AG04450 (cell line): Measurements from ENCODE around the gene FMO2. TPM values are rescaled to one million over a fixed set of nuclear protein-coding genes. Genes with fewer than 3 reads are reported as not detected.

Source experiments
- CTCF ChIA-PET: fragments of 300-600, 350-600 bp; formaldehyde crosslinking; extraction: SDS; loops from one replicate; lab custom pipeline; 2022; ENCODE audit warnings: antibody characterized with exemption, inconsistent platforms; lab: Charles Lee
- POLR2A ChIA-PET: fragments of 350-600 bp; formaldehyde crosslinking; extraction: SDS; loops from one replicate; lab custom pipeline; 2021; ENCODE audit warnings: antibody characterized with exemption, inconsistent platforms; lab: Yijun Ruan, JAX
- DNase-seq: peaks from one replicate; pipeline ENCODE4 v3.0.0-alpha.2; 2011; ENCODE audit warnings: low read depth, low spot score
- H3K27ac ChIP-seq: one replicate; pipeline ENCODE4 v1.5.1; 2012; ENCODE audit warnings: low read depth, low read length, control low read depth
- H3K27me3 ChIP-seq: one replicate; pipeline ENCODE4 v1.6.0; 2012; ENCODE audit warnings: low read length; ENCODE audit not compliant: control insufficient read depth, insufficient read depth
- H3K4me3 ChIP-seq: 2 replicates; pipeline ENCODE4 v1.5.1; 2011; ENCODE audit warnings: mild to moderate bottlenecking, low read depth, low read length, control low read depth
- H3K9me3 ChIP-seq: 2 replicates; pipeline ENCODE4 v1.5.1; 2012; ENCODE audit warnings: low read length; ENCODE audit not compliant: control insufficient read depth, insufficient read depth
- polyA plus RNA-seq: library from polyadenylated mRNA; depleted of rRNA; stranded (reverse); fragments of >200 nt; gene quantifications from 2 replicates; pipeline ENCODE4 v1.2.3, GENCODE V29; 2011
- TF ChIP-seq, protein P1 (sequence below): IDR thresholded peaks from 2 replicates; pipeline ENCODE4 v1.5.1; 2011; ENCODE audit warnings: low read depth, low read length, control low read depth, inconsistent platforms

FMO2 gene
- polyA plus RNA-seq, 1 experiment = 2.6 TPM

DNA sequence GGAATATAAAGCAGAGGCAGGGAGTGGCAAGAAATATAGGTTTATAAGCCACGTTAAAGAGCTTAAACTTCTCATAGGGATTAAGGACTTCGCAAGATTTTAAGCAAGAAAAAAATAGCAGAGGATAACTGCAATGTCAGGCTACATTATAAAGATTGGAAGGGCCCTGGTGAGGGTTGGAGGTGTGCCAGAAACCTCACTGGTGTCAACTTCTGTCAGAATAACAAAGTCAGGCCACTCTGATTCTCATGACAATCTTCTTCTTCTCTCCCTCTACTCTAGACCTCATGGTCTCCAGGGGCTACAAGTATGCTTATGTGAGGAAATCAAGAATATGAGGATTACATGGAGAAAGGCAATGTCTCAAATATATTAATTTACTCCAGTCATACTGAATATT lies 32.6 kb upstream of the FMO2 start:
- no peaks in the 10 kb centered on the region for H3K9me3 ChIP-seq
- no peak for DNase-seq
- TF ChIP-seq, protein P1, sequence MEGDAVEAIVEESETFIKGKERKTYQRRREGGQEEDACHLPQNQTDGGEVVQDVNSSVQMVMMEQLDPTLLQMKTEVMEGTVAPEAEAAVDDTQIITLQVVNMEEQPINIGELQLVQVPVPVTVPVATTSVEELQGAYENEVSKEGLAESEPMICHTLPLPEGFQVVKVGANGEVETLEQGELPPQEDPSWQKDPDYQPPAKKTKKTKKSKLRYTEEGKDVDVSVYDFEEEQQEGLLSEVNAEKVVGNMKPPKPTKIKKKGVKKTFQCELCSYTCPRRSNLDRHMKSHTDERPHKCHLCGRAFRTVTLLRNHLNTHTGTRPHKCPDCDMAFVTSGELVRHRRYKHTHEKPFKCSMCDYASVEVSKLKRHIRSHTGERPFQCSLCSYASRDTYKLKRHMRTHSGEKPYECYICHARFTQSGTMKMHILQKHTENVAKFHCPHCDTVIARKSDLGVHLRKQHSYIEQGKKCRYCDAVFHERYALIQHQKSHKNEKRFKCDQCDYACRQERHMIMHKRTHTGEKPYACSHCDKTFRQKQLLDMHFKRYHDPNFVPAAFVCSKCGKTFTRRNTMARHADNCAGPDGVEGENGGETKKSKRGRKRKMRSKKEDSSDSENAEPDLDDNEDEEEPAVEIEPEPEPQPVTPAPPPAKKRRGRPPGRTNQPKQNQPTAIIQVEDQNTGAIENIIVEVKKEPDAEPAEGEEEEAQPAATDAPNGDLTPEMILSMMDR = no peak
- POLR2A ChIA-PET = no interaction called here
- H3K27ac ChIP-seq = no peak overlapping the region
- no peaks in the 10 kb centered on the region for H3K27me3 ChIP-seq
- H3K4me3 ChIP-seq = no peak overlapping the region
- CTCF ChIA-PET = no interaction called here

DNA sequence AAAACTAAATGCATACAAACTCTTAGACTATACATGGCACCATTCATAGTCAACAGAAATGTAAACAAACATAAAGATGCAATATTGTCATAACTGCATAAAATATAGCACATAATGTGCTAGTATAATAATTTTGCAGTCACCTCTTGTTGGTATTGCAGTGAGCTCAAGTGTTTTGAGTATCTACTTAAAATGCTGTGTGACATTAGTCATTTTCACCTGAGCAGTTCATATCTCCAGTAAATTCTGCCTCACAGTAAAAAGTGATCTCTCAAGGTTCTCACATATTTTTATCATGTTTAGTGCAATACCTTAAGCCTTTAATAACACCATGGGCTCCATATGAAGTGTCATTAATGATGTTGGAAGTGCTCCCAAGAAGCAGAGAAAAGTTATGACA lies 29.6 kb upstream of the FMO2 start:
- no peaks in the 10 kb centered on the region for H3K9me3 ChIP-seq
- ChIA-PET CTCF (interaction anchor here (0.7 kb wide), 1 partner anchor 95 kb away, joined by 5 read pairs; no protein-coding TSS in a partner anchor), POLR2A (no interaction called here)
- no peak overlapping the region for H3K4me3 ChIP-seq
- no peaks in the 10 kb centered on the region for H3K27me3 ChIP-seq
- H3K27ac ChIP-seq = no peak overlapping the region
- no peak for DNase-seq
- TF ChIP-seq, protein P1 = no peak

DNA sequence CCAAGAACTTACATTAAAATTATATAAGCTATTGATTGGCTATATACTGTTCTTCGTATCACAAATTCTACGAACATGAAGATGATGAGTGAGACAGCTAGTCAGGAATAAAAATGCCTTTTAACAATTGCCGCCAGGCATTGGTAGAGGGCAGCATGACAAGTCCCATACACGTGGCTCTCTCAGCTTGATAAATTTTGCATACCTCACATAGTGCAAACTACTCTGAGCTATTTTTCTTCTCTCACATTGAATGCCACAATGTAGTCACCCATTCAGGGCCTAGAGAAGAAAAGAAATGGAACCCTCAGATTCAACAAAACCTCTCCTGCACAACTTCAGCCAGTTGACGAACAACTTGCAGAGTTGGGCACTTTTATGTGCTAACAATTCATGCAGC lies 27.0 kb upstream of the FMO2 start:
- Histone ChIP-seq H3K4me3 (no peak overlapping the region), H3K27ac (no peak overlapping the region), H3K9me3 (no peaks in the 10 kb centered on the region), H3K27me3 (no peaks in the 10 kb centered on the region)
- ChIA-PET POLR2A (no interaction called here), CTCF (no interaction called here)
- TF ChIP-seq, protein P1 = no peak
- DNase-seq = no peak

DNA sequence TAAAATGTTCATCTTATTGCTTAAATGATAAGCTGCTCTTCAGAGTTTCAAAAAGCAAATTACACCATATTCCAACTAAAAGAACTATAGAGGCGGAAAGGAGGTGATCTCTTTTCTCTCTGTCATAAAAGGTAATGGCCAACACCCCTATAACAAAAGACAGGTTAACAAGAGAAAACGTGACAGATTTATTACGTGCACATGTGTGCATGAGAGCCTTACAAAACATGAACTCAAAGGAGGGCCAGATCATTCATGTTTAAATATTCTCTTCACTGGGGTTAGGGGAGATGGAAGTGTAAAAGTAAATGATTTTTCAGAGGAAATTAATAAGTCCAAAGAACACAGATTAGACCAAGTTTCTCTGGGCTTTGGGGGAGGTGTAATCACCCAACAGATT lies 26.5 kb upstream of the FMO2 start:
- DNase-seq = no peak
- no peaks in the 10 kb centered on the region for H3K9me3 ChIP-seq
- TF ChIP-seq, protein P1 = no peak
- POLR2A ChIA-PET = no interaction called here
- no peak overlapping the region for H3K4me3 ChIP-seq
- H3K27ac ChIP-seq = no peak overlapping the region
- H3K27me3 ChIP-seq = no peaks in the 10 kb centered on the region
- CTCF ChIA-PET = no interaction called here

DNA sequence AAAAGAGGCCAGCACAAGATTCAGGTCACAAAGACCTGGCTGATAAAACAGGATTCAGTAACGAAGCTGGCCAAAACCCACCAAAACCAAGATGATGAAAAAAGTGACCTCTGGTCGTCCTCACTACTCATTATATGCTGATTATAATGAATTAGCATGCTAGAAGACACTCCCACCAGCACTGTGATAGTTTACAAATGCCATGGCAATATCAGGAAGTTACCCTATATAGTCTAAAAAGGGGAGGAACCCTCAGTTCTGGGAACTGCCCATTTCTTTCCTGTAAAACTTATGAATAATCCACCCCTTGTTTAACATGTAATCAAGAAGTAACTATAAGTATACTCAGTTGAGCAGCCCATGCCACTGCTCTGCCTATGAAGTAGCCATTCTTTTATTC lies 26.0 kb upstream of the FMO2 start:
- ChIA-PET CTCF (no interaction called here), POLR2A (no interaction called here)
- TF ChIP-seq, protein P1 = no peak
- no peaks in the 10 kb centered on the region for H3K9me3 ChIP-seq
- no peak overlapping the region for H3K27ac ChIP-seq
- no peak overlapping the region for H3K4me3 ChIP-seq
- DNase-seq = no peak
- H3K27me3 ChIP-seq = no peaks in the 10 kb centered on the region
